ENCODE data around the gene FBXL14.

FBXL14 gene

GRCh38 chr12:1591543-1591942 lies 2.8 kb downstream of the FBXL14 start (continued):
- TF ChIP-seq ZIC2 (tag by site-specific recombination; IDR thresholded peaks at IDR 0.05) (peak; percentile 21; the same call in 1 of the 2 replicates), ZNF138 (tag by site-specific recombination; IDR thresholded peaks at IDR 0.05; ENCODE audit: borderline replicate concordance) (no peak), ZNF768 (tag by site-specific recombination; IDR thresholded peaks at IDR 0.05) (no peak), ZXDB (tag by site-specific recombination; IDR thresholded peaks at IDR 0.05) (peak; percentile 79), ZNF341 (tag by site-specific recombination; IDR thresholded peaks at IDR 0.05; ENCODE audit: low read depth) (no peak), ZNF510 (tag by site-specific recombination; IDR thresholded peaks at IDR 0.05; ENCODE audit: insufficient replicate concordance) (no peak), ZNF830 (tag by site-specific recombination; IDR thresholded peaks at IDR 0.05; ENCODE audit: low read depth) (no peak), ZNF133 (tag by site-specific recombination; IDR thresholded peaks at IDR 0.05) (no peak)
- TF ChIP-seq, protein P1, sequence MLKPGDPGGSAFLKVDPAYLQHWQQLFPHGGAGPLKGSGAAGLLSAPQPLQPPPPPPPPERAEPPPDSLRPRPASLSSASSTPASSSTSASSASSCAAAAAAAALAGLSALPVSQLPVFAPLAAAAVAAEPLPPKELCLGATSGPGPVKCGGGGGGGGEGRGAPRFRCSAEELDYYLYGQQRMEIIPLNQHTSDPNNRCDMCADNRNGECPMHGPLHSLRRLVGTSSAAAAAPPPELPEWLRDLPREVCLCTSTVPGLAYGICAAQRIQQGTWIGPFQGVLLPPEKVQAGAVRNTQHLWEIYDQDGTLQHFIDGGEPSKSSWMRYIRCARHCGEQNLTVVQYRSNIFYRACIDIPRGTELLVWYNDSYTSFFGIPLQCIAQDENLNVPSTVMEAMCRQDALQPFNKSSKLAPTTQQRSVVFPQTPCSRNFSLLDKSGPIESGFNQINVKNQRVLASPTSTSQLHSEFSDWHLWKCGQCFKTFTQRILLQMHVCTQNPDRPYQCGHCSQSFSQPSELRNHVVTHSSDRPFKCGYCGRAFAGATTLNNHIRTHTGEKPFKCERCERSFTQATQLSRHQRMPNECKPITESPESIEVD (tag by site-specific recombination; IDR thresholded peaks at IDR 0.05): peak; percentile 67; the same call in 1 of the 2 replicates

GRCh38 chr12:1591034-1591433 lies 3.3 kb downstream of the FBXL14 start:
- TF ChIP-seq ZSCAN5A (tag by site-specific recombination; IDR thresholded peaks at IDR 0.05): no peak
- no peak for TF ChIP-seq ZNF223 (tag by site-specific recombination; IDR thresholded peaks at IDR 0.05)
- no peak for TF ChIP-seq ZNF280C (tag by site-specific recombination; IDR thresholded peaks at IDR 0.05)
- no peak for TF ChIP-seq ZNF394 (tag by site-specific recombination; IDR thresholded peaks at IDR 0.05; ENCODE audit: borderline replicate concordance)
- TF ChIP-seq ZNF214 (tag by site-specific recombination; IDR thresholded peaks at IDR 0.05; ENCODE audit: borderline replicate concordance): no peak
- 0 out of 2 replicates have a peak, but pooled peaks have one; percentile 7 for TF ChIP-seq ZNF660 (tag by site-specific recombination; IDR thresholded peaks at IDR 0.05)
- peak; percentile 32; the same call in 1 of the 2 replicates for TF ChIP-seq ZBTB44 (tag by site-specific recombination; IDR thresholded peaks at IDR 0.05)
- TF ChIP-seq, protein P2, sequence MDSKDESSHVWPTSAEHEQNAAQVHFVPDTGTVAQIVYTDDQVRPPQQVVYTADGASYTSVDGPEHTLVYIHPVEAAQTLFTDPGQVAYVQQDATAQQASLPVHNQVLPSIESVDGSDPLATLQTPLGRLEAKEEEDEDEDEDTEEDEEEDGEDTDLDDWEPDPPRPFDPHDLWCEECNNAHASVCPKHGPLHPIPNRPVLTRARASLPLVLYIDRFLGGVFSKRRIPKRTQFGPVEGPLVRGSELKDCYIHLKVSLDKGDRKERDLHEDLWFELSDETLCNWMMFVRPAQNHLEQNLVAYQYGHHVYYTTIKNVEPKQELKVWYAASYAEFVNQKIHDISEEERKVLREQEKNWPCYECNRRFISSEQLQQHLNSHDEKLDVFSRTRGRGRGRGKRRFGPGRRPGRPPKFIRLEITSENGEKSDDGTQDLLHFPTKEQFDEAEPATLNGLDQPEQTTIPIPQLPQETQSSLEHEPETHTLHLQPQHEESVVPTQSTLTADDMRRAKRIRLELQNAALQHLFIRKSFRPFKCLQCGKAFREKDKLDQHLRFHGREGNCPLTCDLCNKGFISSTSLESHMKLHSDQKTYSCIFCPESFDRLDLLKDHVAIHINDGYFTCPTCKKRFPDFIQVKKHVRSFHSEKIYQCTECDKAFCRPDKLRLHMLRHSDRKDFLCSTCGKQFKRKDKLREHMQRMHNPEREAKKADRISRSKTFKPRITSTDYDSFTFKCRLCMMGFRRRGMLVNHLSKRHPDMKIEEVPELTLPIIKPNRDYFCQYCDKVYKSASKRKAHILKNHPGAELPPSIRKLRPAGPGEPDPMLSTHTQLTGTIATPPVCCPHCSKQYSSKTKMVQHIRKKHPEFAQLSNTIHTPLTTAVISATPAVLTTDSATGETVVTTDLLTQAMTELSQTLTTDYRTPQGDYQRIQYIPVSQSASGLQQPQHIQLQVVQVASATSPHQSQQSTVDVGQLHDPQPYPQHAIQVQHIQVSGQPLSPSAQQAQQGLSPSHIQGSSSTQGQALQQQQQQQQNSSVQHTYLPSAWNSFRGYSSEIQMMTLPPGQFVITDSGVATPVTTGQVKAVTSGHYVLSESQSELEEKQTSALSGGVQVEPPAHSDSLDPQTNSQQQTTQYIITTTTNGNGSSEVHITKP (tag by site-specific recombination; IDR thresholded peaks at IDR 0.05): peak; percentile 65
- peak; percentile 5; the same call in 1 of the 2 replicates for TF ChIP-seq ZNF654 (tag by site-specific recombination; IDR thresholded peaks at IDR 0.05; ENCODE audit: low read depth)
- TF ChIP-seq CTCF (tag by site-specific recombination; IDR thresholded peaks at IDR 0.05): 0 out of 2 replicates have a peak, but pooled peaks have one; percentile 33
- ChIA-PET POLR2A (interaction anchor here (0.8 to 3.3 kb wide), 3 partner anchors 9 to 15 kb away, joined by 3 to 22 read pairs (median 4); no protein-coding TSS in a partner anchor), CTCF (no interaction called here)
- H3K9me3 ChIP-seq (ENCODE audit: control insufficient read depth, insufficient read depth, low read depth, low read length): no peaks in the 10 kb centered on the region
- H3K4me1 ChIP-seq (ENCODE audit: control insufficient read depth, insufficient read depth, low read length): peaks cover 32% of the 10 kb centered on the region
- peak overlapping the region; percentile 78 for H3K27ac ChIP-seq (ENCODE audit: extremely low read depth, low read depth, low read length)
- peak overlapping the region; percentile 43 for H3K4me3 ChIP-seq (ENCODE audit: low read depth, low read length)
- H3K36me3 ChIP-seq (ENCODE audit: control insufficient read depth in 2 of 2, insufficient read depth in 1 of 2, low read length in 2 of 2): peaks cover 0 to 6% of the 10 kb centered on the region in 2 experiments; a peak in 1 of 3 replicates
